ENCODE data around the gene CNTNAP2. TPM values are rescaled to one million over a fixed set of nuclear protein-coding genes. Genes with fewer than 3 reads are reported as not detected.

CNTNAP2 gene
- total and polyA plus RNA-seq, 2 donors from 2014 or later = 0.06 to 0.13 TPM

GRCh38 chr7:147321504-147321903 lies 1204.9 kb downstream of the CNTNAP2 start:
- H3K36me3 ChIP-seq (ENCODE audit: control insufficient read depth in 2 of 3, insufficient read depth in 3 of 3, low read length in 3 of 3) = no peaks in the 10 kb centered on the region
- H3K9me3 ChIP-seq (ENCODE audit: control insufficient read depth in 2 of 3, insufficient read depth in 1 of 3, low read length in 3 of 3) = no peaks in the 10 kb centered on the region
- H3K4me1 ChIP-seq (ENCODE audit: control insufficient read depth in 2 of 3, insufficient read depth in 2 of 3, low read depth in 1 of 3, low read length in 3 of 3) = no peaks in the 10 kb centered on the region
- no peaks in the 10 kb centered on the region for H3K27me3 ChIP-seq (ENCODE audit: control insufficient read depth, insufficient read depth, low read length)
- DNase-seq (no peak), FAIRE-seq (no peak)
- intact Hi-C loops (cut with DNase I) = no loop called here
- no peak for TF ChIP-seq CTCF (IDR thresholded peaks at IDR 0.05; ENCODE audit: borderline replicate concordance, extremely low read depth, insufficient read depth)
- H3K9ac ChIP-seq (ENCODE audit: low read length in 3 of 3) = no peak overlapping the region
- H3K4me3 ChIP-seq (ENCODE audit: low read length in 3 of 3) = no peak overlapping the region
- no peak overlapping the region for H3K27ac ChIP-seq (ENCODE audit: low read depth in 2 of 2, low read length in 2 of 2)

GRCh38 chr7:147332988-147333387 lies 1216.4 kb downstream of the CNTNAP2 start:
- no peaks in the 10 kb centered on the region for H3K9me3 ChIP-seq (ENCODE audit: control insufficient read depth in 2 of 3, insufficient read depth in 1 of 3, low read length in 3 of 3)
- no peak for TF ChIP-seq CTCF (IDR thresholded peaks at IDR 0.05; ENCODE audit: borderline replicate concordance, extremely low read depth, insufficient read depth)

GRCh38 chr7:147363101-147363500 lies 1246.5 kb downstream of the CNTNAP2 start:
- Histone ChIP-seq H3K27me3 (ENCODE audit: control insufficient read depth, insufficient read depth, low read length) (no peaks in the 10 kb centered on the region), H3K9ac (ENCODE audit: low read length in 3 of 3) (no peak overlapping the region), H3K36me3 (ENCODE audit: control insufficient read depth in 2 of 3, insufficient read depth in 3 of 3, low read length in 3 of 3) (no peaks in the 10 kb centered on the region), H3K4me3 (ENCODE audit: low read length in 3 of 3) (no peak overlapping the region), H3K9me3 (ENCODE audit: control insufficient read depth in 2 of 3, insufficient read depth in 1 of 3, low read length in 3 of 3) (no peaks in the 10 kb centered on the region), H3K4me1 (ENCODE audit: control insufficient read depth in 2 of 3, insufficient read depth in 2 of 3, low read depth in 1 of 3, low read length in 3 of 3) (no peaks in the 10 kb centered on the region), H3K27ac (ENCODE audit: low read depth in 2 of 2, low read length in 2 of 2) (no peak overlapping the region)
- no peak for TF ChIP-seq CTCF (IDR thresholded peaks at IDR 0.05; ENCODE audit: borderline replicate concordance, extremely low read depth, insufficient read depth)
- intact Hi-C loops (cut with DNase I) = no loop called here
- DNase-seq (peak in 1 of 5 donors; percentile 2), FAIRE-seq (no peak)

More at GRCh38 chr7:147332988-147333387, 1216.4 kb downstream of the CNTNAP2 start:
- Histone ChIP-seq H3K27me3 (ENCODE audit: control insufficient read depth, insufficient read depth, low read length) (no peaks in the 10 kb centered on the region), H3K27ac (ENCODE audit: low read depth in 2 of 2, low read length in 2 of 2) (no peak overlapping the region), H3K9ac (ENCODE audit: low read length in 3 of 3) (no peak overlapping the region), H3K4me3 (ENCODE audit: low read length in 3 of 3) (no peak overlapping the region), H3K4me1 (ENCODE audit: control insufficient read depth in 2 of 3, insufficient read depth in 2 of 3, low read depth in 1 of 3, low read length in 3 of 3) (no peaks in the 10 kb centered on the region), H3K36me3 (ENCODE audit: control insufficient read depth in 2 of 3, insufficient read depth in 3 of 3, low read length in 3 of 3) (no peaks in the 10 kb centered on the region)
- FAIRE-seq (no peak), DNase-seq (peak in 2 of 5 donors; percentile 5 to 21)
- intact Hi-C loops (cut with DNase I) = no loop called here

- Histone ChIP-seq H3K27ac (ENCODE audit: low read depth in 2 of 2, low read length in 2 of 2) (no peak overlapping the region), H3K4me3 (ENCODE audit: low read length in 3 of 3) (no peak overlapping the region), H3K27me3 (ENCODE audit: control insufficient read depth, insufficient read depth, low read length) (no peaks in the 10 kb centered on the region), H3K9me3 (ENCODE audit: control insufficient read depth in 2 of 3, insufficient read depth in 1 of 3, low read length in 3 of 3) (no peaks in the 10 kb centered on the region), H3K4me1 (ENCODE audit: control insufficient read depth in 2 of 3, insufficient read depth in 2 of 3, low read depth in 1 of 3, low read length in 3 of 3) (no peaks in the 10 kb centered on the region), H3K9ac (ENCODE audit: low read length in 3 of 3) (no peak overlapping the region), H3K36me3 (ENCODE audit: control insufficient read depth in 2 of 3, insufficient read depth in 3 of 3, low read length in 3 of 3) (no peaks in the 10 kb centered on the region)
- no peak for DNase-seq
- intact Hi-C loops (cut with DNase I) = no loop called here
- no peak for FAIRE-seq
- no peak for TF ChIP-seq CTCF (IDR thresholded peaks at IDR 0.05; ENCODE audit: borderline replicate concordance, extremely low read depth, insufficient read depth)
Measured at GRCh38 chr7:147376192-147376591, 1259.6 kb downstream of the CNTNAP2 start.
